DOHH2 (cell line): Measurements from ENCODE around the gene BFSP1.

Source experiments
- H3F3A ChIP-seq: fragments of 200-600 bp; sonication (generic), shearing (Covaris generic); 2 replicates; pipeline ENCODE4 v1.6.0; 2016; ENCODE audit warnings: antibody characterized with exemption, mild to moderate bottlenecking; ENCODE audit not compliant: control insufficient read depth, insufficient read depth
- H3K27ac ChIP-seq: fragments of 200-600 bp; sonication (generic); 2 replicates; pipeline ENCODE4 v1.5.1; 2014; ENCODE audit warnings: low read depth, mild to moderate bottlenecking, low read length, moderate library complexity
- H3K27me3 ChIP-seq: fragments of 200-600 bp; sonication (generic); 2 replicates; pipeline ENCODE4 v1.6.1; 2014; ENCODE audit warnings: mild to moderate bottlenecking, low read length, mixed read lengths; ENCODE audit not compliant: control insufficient read depth
- H3K36me3 ChIP-seq: fragments of 200-600 bp; sonication (generic); 2 replicates; pipeline ENCODE4 v1.6.1; 2014; ENCODE audit warnings: mild to moderate bottlenecking, low read length, moderate library complexity, mixed read lengths; ENCODE audit not compliant: control insufficient read depth
- H3K4me1 ChIP-seq: fragments of 200-600 bp; sonication (generic); 2 replicates; pipeline ENCODE4 v1.6.1; 2014; ENCODE audit warnings: mild to moderate bottlenecking, low read length, mixed read lengths; ENCODE audit not compliant: control insufficient read depth
- H3K4me2 ChIP-seq: fragments of 200-600 bp; sonication (generic); 2 replicates; pipeline ENCODE4 v1.6.0; 2014; ENCODE audit warnings: mild to moderate bottlenecking, low read length, moderate library complexity
- H3K4me3 ChIP-seq: fragments of 200-600 bp; sonication (generic); 2 replicates; pipeline ENCODE4 v1.5.1; 2014; ENCODE audit warnings: mild to moderate bottlenecking, low read length, mixed read lengths
- H3K79me2 ChIP-seq: fragments of 200-600 bp; sonication (generic); 2 replicates; pipeline ENCODE4 v1.6.1; 2014; ENCODE audit warnings: mild to moderate bottlenecking, low read length, mixed read lengths; ENCODE audit not compliant: control insufficient read depth
- H3K9me2 ChIP-seq: fragments of 200-600 bp; sonication (generic); replicated peaks from 2 replicates; pipeline ENCODE4 v1.6.1; 2014; ENCODE audit warnings: mild to moderate bottlenecking, low read length, mixed read lengths; ENCODE audit not compliant: control insufficient read depth
- H3K9me3 ChIP-seq: fragments of 200-600 bp; sonication (generic); 2 replicates; pipeline ENCODE4 v1.6.1; 2014; ENCODE audit warnings: antibody characterized with exemption, low read length, mixed read lengths; ENCODE audit not compliant: control insufficient read depth, insufficient read depth
- H4K20me1 ChIP-seq: fragments of 200-600 bp; sonication (generic); 2 replicates; pipeline ENCODE4 v1.6.0; 2014; ENCODE audit warnings: low read depth, mild to moderate bottlenecking, antibody characterized with exemption, low read length, moderate library complexity; ENCODE audit not compliant: control insufficient read depth, insufficient read depth
- EZH2phosphoT487 ChIP-seq: fragments of 200-600 bp; sonication (generic); IDR thresholded peaks from 2 replicates; pipeline ENCODE4 v1.6.1; 2017; ENCODE audit warnings: borderline replicate concordance, mild to moderate bottlenecking, antibody characterized with exemption, low read length, moderate library complexity, mixed read lengths
- TF ChIP-seq, protein P1 (sequence below): fragments of 200-600 bp; sonication (generic); IDR thresholded peaks from one replicate; pipeline ENCODE4 v1.5.1; 2014; ENCODE audit warnings: antibody characterized with exemption, mild to moderate bottlenecking, low read depth, low read length; ENCODE audit not compliant: poor library complexity, severe bottlenecking

BFSP1 gene

DNA sequence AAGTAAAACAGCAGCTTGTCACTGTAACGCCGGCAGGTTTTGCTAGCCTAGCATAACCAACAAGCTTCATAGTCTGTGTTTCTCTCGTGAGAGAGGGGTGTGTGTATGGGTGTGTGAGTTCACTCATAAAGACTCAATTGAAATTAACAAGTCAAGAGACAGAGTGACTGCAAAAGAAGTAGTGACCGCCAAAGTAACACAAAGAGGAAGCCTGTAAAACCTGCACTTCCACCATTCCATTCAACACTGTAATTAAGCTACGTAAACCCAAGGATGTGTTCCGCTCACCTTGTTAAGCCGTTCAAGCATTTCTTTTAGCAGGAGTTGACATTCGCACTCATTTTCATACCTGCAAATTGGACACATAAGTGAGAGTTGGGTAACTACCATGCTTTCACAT is 6.6 kb downstream of the BFSP1 start:
- H3K27ac ChIP-seq = no peak overlapping the region

DNA sequence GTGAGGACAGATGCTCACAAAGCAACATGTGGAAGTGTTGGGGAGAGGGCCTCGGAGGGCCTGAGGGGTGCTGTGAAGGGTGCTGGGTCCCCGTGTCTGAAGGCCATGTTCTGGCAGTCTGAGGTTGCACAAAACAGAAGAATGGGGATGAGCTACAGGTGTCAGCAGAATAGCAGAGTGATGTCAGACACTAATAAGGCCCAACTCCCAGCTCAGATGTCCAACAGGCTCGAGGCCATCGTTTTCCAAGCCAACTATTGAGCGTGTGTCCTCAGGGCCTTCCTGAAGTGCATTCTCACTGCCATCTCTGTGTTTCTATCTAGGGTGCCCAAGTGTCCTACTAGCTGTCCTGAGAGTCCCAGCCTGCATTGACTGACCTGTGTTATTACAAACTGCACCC is 7.9 kb downstream of the BFSP1 start:
- Histone ChIP-seq H3K4me1 (no peaks in the 10 kb centered on the region), H3K4me3 (no peak overlapping the region), H3F3A (no peaks in the 10 kb centered on the region), H3K27me3 (peaks cover 5% of the 10 kb centered on the region; the same call in 1 of the 2 replicates), H3K9me3 (no peaks in the 10 kb centered on the region), H4K20me1 (no peaks in the 10 kb centered on the region), H3K79me2 (no peaks in the 10 kb centered on the region), H3K4me2 (no peak overlapping the region), H3K36me3 (no peaks in the 10 kb centered on the region), H3K27ac (no peak overlapping the region), H3K9me2 (no peaks in the 10 kb centered on the region)
- TF ChIP-seq, protein P1, sequence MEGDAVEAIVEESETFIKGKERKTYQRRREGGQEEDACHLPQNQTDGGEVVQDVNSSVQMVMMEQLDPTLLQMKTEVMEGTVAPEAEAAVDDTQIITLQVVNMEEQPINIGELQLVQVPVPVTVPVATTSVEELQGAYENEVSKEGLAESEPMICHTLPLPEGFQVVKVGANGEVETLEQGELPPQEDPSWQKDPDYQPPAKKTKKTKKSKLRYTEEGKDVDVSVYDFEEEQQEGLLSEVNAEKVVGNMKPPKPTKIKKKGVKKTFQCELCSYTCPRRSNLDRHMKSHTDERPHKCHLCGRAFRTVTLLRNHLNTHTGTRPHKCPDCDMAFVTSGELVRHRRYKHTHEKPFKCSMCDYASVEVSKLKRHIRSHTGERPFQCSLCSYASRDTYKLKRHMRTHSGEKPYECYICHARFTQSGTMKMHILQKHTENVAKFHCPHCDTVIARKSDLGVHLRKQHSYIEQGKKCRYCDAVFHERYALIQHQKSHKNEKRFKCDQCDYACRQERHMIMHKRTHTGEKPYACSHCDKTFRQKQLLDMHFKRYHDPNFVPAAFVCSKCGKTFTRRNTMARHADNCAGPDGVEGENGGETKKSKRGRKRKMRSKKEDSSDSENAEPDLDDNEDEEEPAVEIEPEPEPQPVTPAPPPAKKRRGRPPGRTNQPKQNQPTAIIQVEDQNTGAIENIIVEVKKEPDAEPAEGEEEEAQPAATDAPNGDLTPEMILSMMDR = no peak
- no peak for TF ChIP-seq EZH2phosphoT487

More for the DNA sequence above, 6.6 kb downstream of the BFSP1 start:
- TF ChIP-seq EZH2phosphoT487 = no peak
- TF ChIP-seq, protein P1 = no peak
- Histone ChIP-seq H3F3A (no peaks in the 10 kb centered on the region), H3K4me2 (no peak overlapping the region), H3K36me3 (no peaks in the 10 kb centered on the region), H4K20me1 (no peaks in the 10 kb centered on the region), H3K9me3 (no peaks in the 10 kb centered on the region), H3K4me3 (no peak overlapping the region), H3K27me3 (peaks cover 7% of the 10 kb centered on the region; the same call in 1 of the 2 replicates), H3K79me2 (no peaks in the 10 kb centered on the region), H3K4me1 (no peaks in the 10 kb centered on the region), H3K9me2 (no peaks in the 10 kb centered on the region)

DNA sequence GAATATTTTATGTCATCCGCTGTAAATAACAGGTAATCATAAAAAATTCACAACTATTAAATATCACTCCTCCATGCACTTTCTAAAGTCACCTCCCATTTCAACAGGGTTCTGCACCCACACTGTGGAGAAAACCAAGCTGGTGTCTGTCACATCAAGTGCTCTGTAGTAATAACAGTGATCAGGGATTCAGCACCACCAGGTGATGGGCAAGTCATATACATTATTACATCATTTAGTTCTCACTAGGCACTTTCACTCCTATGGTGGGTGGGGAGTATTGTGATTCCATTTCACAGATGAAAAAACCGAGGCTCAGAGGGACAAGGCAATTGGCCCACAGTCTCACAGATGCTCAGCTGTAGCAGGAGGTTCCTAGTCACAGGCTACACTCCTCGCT is 8.7 kb downstream of the BFSP1 start:
- Histone ChIP-seq H3F3A (no peaks in the 10 kb centered on the region), H3K4me3 (no peak overlapping the region), H3K9me3 (no peaks in the 10 kb centered on the region), H4K20me1 (no peaks in the 10 kb centered on the region), H3K27me3 (peaks cover 11% of the 10 kb centered on the region; the same call in 1 of the 2 replicates), H3K79me2 (no peaks in the 10 kb centered on the region), H3K27ac (no peak overlapping the region), H3K36me3 (no peaks in the 10 kb centered on the region), H3K4me2 (no peak overlapping the region), H3K4me1 (no peaks in the 10 kb centered on the region), H3K9me2 (no peaks in the 10 kb centered on the region)
- TF ChIP-seq, protein P1 = no peak
- no peak for TF ChIP-seq EZH2phosphoT487

DNA sequence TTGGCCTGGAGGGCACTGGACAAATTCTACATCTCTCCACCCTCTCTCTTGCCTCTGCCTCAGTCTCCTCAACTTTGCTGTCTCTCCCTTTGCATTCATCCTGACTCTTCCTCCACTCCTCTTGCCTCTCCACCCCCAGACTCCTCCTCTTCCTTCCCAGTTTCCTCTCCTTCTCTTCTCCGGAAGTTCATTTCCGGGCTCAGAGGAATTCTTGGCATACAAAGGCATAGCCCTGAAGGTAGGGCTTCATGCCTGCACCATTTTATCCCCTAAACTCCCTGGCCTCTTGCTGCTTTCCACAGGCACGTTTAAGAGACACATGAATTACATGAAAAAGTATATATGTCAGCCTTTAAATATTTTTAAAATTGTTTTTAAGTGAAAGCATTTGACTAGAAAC is 10.6 kb downstream of the BFSP1 start:
- Histone ChIP-seq H3K27me3 (peaks cover 15% of the 10 kb centered on the region), H3K4me1 (no peaks in the 10 kb centered on the region), H3K79me2 (no peaks in the 10 kb centered on the region), H3K27ac (no peak overlapping the region), H3F3A (no peaks in the 10 kb centered on the region), H3K9me3 (no peaks in the 10 kb centered on the region), H3K4me2 (no peak overlapping the region), H3K36me3 (no peaks in the 10 kb centered on the region), H3K4me3 (no peak overlapping the region), H4K20me1 (no peaks in the 10 kb centered on the region), H3K9me2 (no peaks in the 10 kb centered on the region)
- TF ChIP-seq, protein P1 = no peak
- no peak for TF ChIP-seq EZH2phosphoT487
